HG02870 (cell line): ENCODE measurements around the gene AGTRAP.

Source experiments
- ATAC-seq: cut with Tn5 transposase; IDR thresholded peaks from one replicate; pipeline ENCODE4 v1.9.1; 2021; ENCODE audit warnings: mild to moderate bottlenecking, moderate library complexity; ENCODE audit not compliant: unreplicated experiment

Gene AGTRAP

GRCh38 chr1:11780380-11781147 is 44.6 kb downstream of the AGTRAP start:
- no peak for ATAC-seq

GRCh38 chr1:11781297-11781696 is 45.4 kb downstream of the AGTRAP start:
- ATAC-seq: no peak

- no peak for ATAC-seq
Observed at GRCh38 chr1:11782127-11782708, 46.3 kb downstream of the AGTRAP start.

GRCh38 chr1:11783556-11783955 is 47.6 kb downstream of the AGTRAP start:
- no peak for ATAC-seq

- no peak for ATAC-seq
Observed at GRCh38 chr1:11784256-11784992, 48.5 kb downstream of the AGTRAP start.

- ATAC-seq: no peak
Observed at GRCh38 chr1:11784993-11785769, 49.2 kb downstream of the AGTRAP start.

- ATAC-seq: no peak
Observed at GRCh38 chr1:11786168-11786567, 50.2 kb downstream of the AGTRAP start.

GRCh38 chr1:11787251-11787803 is 51.4 kb downstream of the AGTRAP start:
- ATAC-seq: no peak

- no peak for ATAC-seq
Observed at GRCh38 chr1:11787804-11788436, 52.0 kb downstream of the AGTRAP start.

GRCh38 chr1:11788549-11789053 is 52.7 kb downstream of the AGTRAP start:
- no peak for ATAC-seq

- ATAC-seq: no peak
Observed at GRCh38 chr1:11789126-11790067, 53.5 kb downstream of the AGTRAP start.

- ATAC-seq: no peak
Observed at GRCh38 chr1:11790101-11790879, 54.4 kb downstream of the AGTRAP start.

GRCh38 chr1:11790880-11791715 is 55.2 kb downstream of the AGTRAP start:
- ATAC-seq: no peak

- no peak for ATAC-seq
Observed at GRCh38 chr1:11792106-11792505, 56.2 kb downstream of the AGTRAP start.

GRCh38 chr1:11793819-11794218 is 57.9 kb downstream of the AGTRAP start:
- ATAC-seq: no peak

GRCh38 chr1:11794446-11795237 is 58.7 kb downstream of the AGTRAP start:
- ATAC-seq: no peak
